GM12865 (cell line): ENCODE measurements around the gene KNDC1.

Source experiments
- DNase-seq: peaks from one replicate; pipeline ENCODE4 v3.0.0; 2010; ENCODE audit warnings: low read depth
- H3K4me3 ChIP-seq: 2 replicates; pipeline ENCODE4 v1.5.1; 2011; ENCODE audit warnings: mild to moderate bottlenecking, low read depth, low read length, control low read depth
- TF ChIP-seq, protein P1 (sequence below): IDR thresholded peaks from 2 replicates; pipeline ENCODE4 v1.5.1; 2011; ENCODE audit warnings: low read length, control low read depth, low read depth, inconsistent platforms; ENCODE audit not compliant: insufficient read depth; ENCODE audit errors: missing control alignments

The KNDC1 gene

GRCh38 chr10:133114726-133115452 lies 45.1 kb upstream of the KNDC1 start:
- no peak for DNase-seq
- TF ChIP-seq, protein P1, sequence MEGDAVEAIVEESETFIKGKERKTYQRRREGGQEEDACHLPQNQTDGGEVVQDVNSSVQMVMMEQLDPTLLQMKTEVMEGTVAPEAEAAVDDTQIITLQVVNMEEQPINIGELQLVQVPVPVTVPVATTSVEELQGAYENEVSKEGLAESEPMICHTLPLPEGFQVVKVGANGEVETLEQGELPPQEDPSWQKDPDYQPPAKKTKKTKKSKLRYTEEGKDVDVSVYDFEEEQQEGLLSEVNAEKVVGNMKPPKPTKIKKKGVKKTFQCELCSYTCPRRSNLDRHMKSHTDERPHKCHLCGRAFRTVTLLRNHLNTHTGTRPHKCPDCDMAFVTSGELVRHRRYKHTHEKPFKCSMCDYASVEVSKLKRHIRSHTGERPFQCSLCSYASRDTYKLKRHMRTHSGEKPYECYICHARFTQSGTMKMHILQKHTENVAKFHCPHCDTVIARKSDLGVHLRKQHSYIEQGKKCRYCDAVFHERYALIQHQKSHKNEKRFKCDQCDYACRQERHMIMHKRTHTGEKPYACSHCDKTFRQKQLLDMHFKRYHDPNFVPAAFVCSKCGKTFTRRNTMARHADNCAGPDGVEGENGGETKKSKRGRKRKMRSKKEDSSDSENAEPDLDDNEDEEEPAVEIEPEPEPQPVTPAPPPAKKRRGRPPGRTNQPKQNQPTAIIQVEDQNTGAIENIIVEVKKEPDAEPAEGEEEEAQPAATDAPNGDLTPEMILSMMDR, result no peak
- H3K4me3 ChIP-seq, result no peak overlapping the region

- TF ChIP-seq, protein P1, result no peak
- no peak overlapping the region for H3K4me3 ChIP-seq
- no peak for DNase-seq
Observed at GRCh38 chr10:133115453-133115842, 44.6 kb upstream of the KNDC1 start.

GRCh38 chr10:133115976-133116375 lies 44.0 kb upstream of the KNDC1 start:
- TF ChIP-seq, protein P1, result no peak
- no peak for DNase-seq
- H3K4me3 ChIP-seq, result no peak overlapping the region

GRCh38 chr10:133116455-133116854 lies 43.6 kb upstream of the KNDC1 start:
- no peak overlapping the region for H3K4me3 ChIP-seq
- TF ChIP-seq, protein P1, result no peak
- no peak for DNase-seq

DNA sequence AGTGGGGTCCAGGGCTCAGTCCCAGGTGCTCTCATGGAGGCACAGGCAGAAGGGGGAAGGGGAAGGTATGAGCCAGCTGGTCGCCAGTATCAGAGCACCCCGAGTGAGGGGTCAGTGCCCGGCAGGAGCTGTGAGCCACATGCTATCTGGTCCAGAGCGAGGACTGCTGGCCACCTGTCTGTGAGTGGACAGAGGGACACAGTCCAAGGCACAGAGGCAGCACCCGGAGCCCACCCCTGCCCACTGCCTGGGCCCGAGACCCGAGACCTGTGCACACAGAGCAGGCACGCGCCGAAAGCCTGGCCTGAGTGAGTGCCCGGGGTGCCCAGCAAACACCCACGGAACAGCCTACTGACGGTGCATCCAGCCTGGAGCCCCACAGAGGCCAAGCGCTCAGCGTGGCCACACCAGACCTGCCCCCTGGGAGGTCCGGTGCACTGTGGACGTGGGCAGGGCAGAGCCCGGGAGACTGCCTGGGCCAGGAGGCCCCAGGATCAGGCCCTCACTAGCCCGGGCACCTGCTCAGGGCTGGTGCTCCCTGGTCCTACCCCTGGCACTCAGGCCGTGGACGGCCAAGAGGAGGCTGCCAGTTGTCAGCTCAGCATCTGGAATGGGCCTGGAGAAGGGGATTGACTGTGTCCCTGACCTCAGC lies 42.9 kb upstream of the KNDC1 start:
- DNase-seq, result no peak
- TF ChIP-seq, protein P1, result no peak

GRCh38 chr10:133117688-133118071 lies 42.3 kb upstream of the KNDC1 start:
- no peak overlapping the region for H3K4me3 ChIP-seq
- DNase-seq, result no peak
- TF ChIP-seq, protein P1, result no peak

More for the DNA sequence above, 42.9 kb upstream of the KNDC1 start:
- H3K4me3 ChIP-seq, result no peak overlapping the region
